HCEC 1CT (cell line): Measurements from ENCODE around the gene ACAA1.
"Not testable (repeated sequence)": the region's sequence is repeated elsewhere in the genome, so short reads cannot be mapped to it uniquely, and the experiment has no call there.

Experiments
- DNase-seq: peaks from one replicate; pipeline ENCODE4 v3.0.0-alpha.2; 2017

Gene ACAA1

GRCh38 chr3:38100498-38100897, 36.4 kb downstream of the ACAA1 start:
- no peak for DNase-seq

GRCh38 chr3:38099518-38099917, 37.4 kb downstream of the ACAA1 start:
- DNase-seq: no peak

GRCh38 chr3:38098376-38098723, 38.6 kb downstream of the ACAA1 start:
- no peak for DNase-seq

- no peak for DNase-seq
These were observed 39.2 kb downstream of the ACAA1 start for GRCh38 chr3:38097446-38098375.

- DNase-seq: no peak
These were observed 41.1 kb downstream of the ACAA1 start for GRCh38 chr3:38095669-38096483.

GRCh38 chr3:38094999-38095398, 41.9 kb downstream of the ACAA1 start:
- DNase-seq: no peak

- no peak for DNase-seq
These were observed 46.5 kb downstream of the ACAA1 start for GRCh38 chr3:38090453-38090852.

GRCh38 chr3:38089163-38089562, 47.8 kb downstream of the ACAA1 start:
- DNase-seq: no peak

GRCh38 chr3:38088126-38089078, 48.5 kb downstream of the ACAA1 start:
- DNase-seq: no peak

GRCh38 chr3:38087278-38087677, 49.6 kb downstream of the ACAA1 start:
- not testable (repeated sequence) for DNase-seq

GRCh38 chr3:38086496-38086895, 50.4 kb downstream of the ACAA1 start:
- no peak for DNase-seq

- DNase-seq: no peak
These were observed 51.0 kb downstream of the ACAA1 start for GRCh38 chr3:38085943-38086324.

- DNase-seq: no peak
These were observed 51.5 kb downstream of the ACAA1 start for GRCh38 chr3:38085311-38085942.

- peak; percentile 57 for DNase-seq
These were observed 52.3 kb downstream of the ACAA1 start for GRCh38 chr3:38084334-38085310.

GRCh38 chr3:38083871-38084333, 53.0 kb downstream of the ACAA1 start:
- no peak for DNase-seq

GRCh38 chr3:38083254-38083653, 53.7 kb downstream of the ACAA1 start:
- not testable (repeated sequence) for DNase-seq

- not testable (repeated sequence) for DNase-seq
These were observed 54.6 kb downstream of the ACAA1 start for GRCh38 chr3:38082296-38082695.

GRCh38 chr3:38077073-38077472, 59.9 kb downstream of the ACAA1 start:
- DNase-seq: not testable (repeated sequence)
